Measurements from ENCODE around the gene IL22RA1.

The IL22RA1 gene

DNA sequence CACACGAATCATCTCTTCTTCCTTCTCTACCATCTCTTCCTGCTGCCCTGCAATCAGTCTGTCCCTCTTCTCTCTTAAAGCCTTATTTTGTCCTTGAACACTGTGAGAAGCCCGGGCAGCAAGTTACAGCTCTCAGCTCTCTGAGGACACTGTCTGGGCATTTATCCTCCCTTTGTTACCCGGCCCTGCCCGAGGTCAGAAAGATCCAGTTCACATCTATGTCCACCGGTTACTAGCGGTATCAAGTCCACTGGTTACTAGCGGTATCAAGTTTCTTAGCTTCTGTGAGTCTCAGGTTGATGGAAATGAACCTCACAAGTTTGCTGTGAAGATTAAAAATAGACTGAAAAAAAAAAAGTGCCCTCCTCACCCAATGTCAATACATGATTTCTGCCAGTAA lies 25.3 kb upstream of the IL22RA1 start:
- in situ Hi-C loops (cut with HindIII; ENCODE audit: low sequenced_read_pairs) = no loop called here

DNA sequence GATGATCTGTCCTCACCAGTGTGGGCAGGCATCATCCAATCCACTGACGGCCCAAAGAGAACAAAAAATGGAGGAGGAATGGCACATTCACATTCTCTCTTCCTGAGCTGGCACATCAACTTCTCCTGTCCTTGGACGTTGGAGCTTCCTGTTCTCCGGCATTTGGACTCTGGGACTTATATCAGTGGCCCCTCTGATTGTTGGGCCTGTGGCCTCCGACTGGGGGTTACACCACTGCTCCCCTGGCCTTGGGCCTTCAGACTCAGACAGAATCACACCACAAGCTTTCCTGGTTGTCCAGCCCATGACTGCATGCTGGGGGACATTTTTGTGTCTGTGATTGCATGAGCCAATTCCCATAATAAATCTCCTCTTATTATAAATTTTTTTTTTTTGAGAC lies 24.1 kb upstream of the IL22RA1 start:
- no peak for DNase-seq (ENCODE audit: low read depth)
- TF ChIP-seq, protein P1, sequence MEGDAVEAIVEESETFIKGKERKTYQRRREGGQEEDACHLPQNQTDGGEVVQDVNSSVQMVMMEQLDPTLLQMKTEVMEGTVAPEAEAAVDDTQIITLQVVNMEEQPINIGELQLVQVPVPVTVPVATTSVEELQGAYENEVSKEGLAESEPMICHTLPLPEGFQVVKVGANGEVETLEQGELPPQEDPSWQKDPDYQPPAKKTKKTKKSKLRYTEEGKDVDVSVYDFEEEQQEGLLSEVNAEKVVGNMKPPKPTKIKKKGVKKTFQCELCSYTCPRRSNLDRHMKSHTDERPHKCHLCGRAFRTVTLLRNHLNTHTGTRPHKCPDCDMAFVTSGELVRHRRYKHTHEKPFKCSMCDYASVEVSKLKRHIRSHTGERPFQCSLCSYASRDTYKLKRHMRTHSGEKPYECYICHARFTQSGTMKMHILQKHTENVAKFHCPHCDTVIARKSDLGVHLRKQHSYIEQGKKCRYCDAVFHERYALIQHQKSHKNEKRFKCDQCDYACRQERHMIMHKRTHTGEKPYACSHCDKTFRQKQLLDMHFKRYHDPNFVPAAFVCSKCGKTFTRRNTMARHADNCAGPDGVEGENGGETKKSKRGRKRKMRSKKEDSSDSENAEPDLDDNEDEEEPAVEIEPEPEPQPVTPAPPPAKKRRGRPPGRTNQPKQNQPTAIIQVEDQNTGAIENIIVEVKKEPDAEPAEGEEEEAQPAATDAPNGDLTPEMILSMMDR (IDR thresholded peaks at IDR 0.05; ENCODE audit: low read depth, low read length, missing control alignments) = no peak
- no peak overlapping the region for H3K4me3 ChIP-seq (ENCODE audit: low read depth, low read length)
- in situ Hi-C loops (cut with HindIII; ENCODE audit: low sequenced_read_pairs) = no loop called here

More for the DNA sequence above, 25.3 kb upstream of the IL22RA1 start:
- no peak overlapping the region for H3K4me3 ChIP-seq (ENCODE audit: low read depth, low read length)
- TF ChIP-seq, protein P1 (IDR thresholded peaks at IDR 0.05; ENCODE audit: low read depth, low read length, missing control alignments) = no peak
- DNase-seq (ENCODE audit: low read depth) = no peak

DNA sequence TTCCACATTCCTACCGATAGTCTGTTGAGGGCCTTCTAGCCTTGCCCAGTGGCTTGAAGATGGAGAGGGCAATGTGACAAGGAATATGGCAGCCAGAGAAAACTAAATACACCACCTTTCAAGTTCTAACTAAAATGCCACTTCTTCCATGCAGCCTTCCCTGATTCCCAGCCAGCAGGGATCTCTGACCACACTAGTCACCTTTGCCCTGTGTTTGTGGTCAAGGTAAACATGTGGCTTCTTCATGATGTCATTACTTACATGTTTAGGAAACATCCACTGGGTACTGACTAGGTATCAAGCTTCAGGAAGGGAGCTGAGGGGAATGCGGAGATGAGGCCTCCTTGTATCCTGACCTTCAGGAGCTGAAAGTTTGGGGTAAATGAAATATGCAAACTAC lies 22.6 kb upstream of the IL22RA1 start:
- DNase-seq (ENCODE audit: low read depth) = no peak
- TF ChIP-seq, protein P1 (IDR thresholded peaks at IDR 0.05; ENCODE audit: low read depth, low read length, missing control alignments) = no peak
- no peak overlapping the region for H3K4me3 ChIP-seq (ENCODE audit: low read depth, low read length)
- in situ Hi-C loops (cut with HindIII; ENCODE audit: low sequenced_read_pairs) = no loop called here

DNA sequence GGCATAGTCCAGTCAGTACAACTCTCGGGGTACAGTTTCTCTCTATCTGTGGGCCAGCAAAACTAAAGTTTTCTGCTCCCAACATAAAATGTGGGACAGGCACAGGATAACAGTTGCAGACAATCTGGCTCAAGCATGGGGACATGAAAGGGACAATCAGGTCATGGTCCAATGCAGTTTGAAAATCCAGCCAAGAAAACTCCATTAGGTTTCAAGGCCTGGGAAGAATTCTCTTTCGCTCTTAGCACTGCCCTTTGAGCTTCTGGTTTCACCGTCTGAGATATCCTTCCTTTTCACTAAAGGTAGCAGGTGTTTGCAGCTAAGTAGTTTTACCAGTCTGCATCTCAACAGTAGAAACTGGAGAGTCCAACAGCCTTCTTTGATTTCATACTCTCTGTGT lies 21.1 kb upstream of the IL22RA1 start:
- no peak for DNase-seq (ENCODE audit: low read depth)
- in situ Hi-C loops (cut with HindIII; ENCODE audit: low sequenced_read_pairs) = no loop called here
- TF ChIP-seq, protein P1 (IDR thresholded peaks at IDR 0.05; ENCODE audit: low read depth, low read length, missing control alignments) = no peak
- no peak overlapping the region for H3K4me3 ChIP-seq (ENCODE audit: low read depth, low read length)

DNA sequence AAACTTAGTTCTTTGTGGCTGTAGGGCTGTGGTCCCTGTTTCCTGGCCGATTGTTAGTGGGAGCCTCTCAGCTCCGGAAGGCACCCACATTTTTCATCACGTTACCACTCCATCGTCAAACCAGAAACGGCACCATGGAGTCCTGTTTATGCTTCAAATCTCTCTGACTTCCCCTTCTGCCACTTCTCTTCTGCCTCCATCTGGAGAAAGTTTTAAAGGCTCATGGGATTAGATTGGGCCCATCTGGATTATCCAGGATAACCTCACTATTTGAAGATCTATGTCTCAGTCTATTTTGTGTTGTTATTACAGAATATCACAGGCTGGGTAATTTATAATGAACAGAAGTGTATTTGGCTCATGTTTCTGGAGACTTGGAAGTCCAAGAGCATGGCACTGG lies 19.3 kb upstream of the IL22RA1 start:
- TF ChIP-seq, protein P1 (IDR thresholded peaks at IDR 0.05; ENCODE audit: low read depth, low read length, missing control alignments) = no peak
- in situ Hi-C loops (cut with HindIII; ENCODE audit: low sequenced_read_pairs) = no loop called here
- no peak overlapping the region for H3K4me3 ChIP-seq (ENCODE audit: low read depth, low read length)
- no peak for DNase-seq (ENCODE audit: low read depth)

DNA sequence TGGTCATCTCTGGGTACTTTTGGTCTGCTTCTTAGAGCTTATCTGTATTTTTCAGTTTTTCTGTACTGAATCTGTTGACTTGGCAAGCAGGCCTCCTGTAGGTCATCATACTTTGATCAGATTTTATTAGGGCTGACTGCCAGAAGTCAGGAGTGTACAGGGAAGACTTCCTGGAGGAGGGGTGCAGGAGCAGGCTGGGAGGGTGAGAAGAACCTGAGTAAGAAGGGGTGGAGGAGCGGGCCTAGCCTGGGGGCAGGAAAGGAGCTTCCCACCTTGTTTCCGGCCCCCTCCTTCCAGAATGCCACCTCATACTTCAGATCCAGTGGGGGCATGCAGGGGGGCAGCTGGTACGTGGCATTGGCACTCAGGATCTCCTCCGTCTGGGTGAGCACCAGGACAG lies 18.3 kb upstream of the IL22RA1 start:
- DNase-seq (ENCODE audit: low read depth) = no peak
- H3K4me3 ChIP-seq (ENCODE audit: low read depth, low read length) = no peak overlapping the region
- in situ Hi-C loops (cut with HindIII; ENCODE audit: low sequenced_read_pairs) = no loop called here
- TF ChIP-seq, protein P1 (IDR thresholded peaks at IDR 0.05; ENCODE audit: low read depth, low read length, missing control alignments) = no peak

DNA sequence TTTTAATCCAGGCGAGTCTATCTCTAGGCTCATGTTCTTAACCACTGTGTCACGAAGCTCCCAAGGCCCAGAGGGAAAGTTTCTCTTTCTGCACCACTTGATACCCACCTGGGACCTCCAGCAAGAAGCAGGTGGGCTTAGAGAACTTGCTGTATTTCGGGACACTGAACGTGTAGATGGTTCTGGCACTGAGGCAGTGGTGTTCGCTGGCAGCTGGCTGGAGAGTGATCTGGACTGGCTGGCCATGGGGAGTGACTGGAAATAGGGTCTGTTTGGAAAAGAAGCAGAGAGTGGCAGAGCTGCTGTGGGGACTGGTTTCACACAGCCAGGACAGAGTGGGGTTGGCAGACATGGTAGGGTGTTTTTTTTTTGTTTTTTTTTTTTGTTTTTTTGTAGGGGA lies 16.4 kb upstream of the IL22RA1 start:
- no peak for DNase-seq (ENCODE audit: low read depth)
- in situ Hi-C loops (cut with HindIII; ENCODE audit: low sequenced_read_pairs) = no loop called here
- TF ChIP-seq, protein P1 (IDR thresholded peaks at IDR 0.05; ENCODE audit: low read depth, low read length, missing control alignments) = no peak
- H3K4me3 ChIP-seq (ENCODE audit: low read depth, low read length) = no peak overlapping the region

Measured in astrocyte of the cerebellum (primary cell).